ENCODE results near the gene UBE2G2. TPM values are rescaled to one million over a fixed set of nuclear protein-coding genes. Genes with fewer than 3 reads are reported as not detected.
A peak's percentile ranks its signal among the peaks of the same experiment; 100 is the strongest.

Gene UBE2G2
- total RNA-seq, 2 experiments from 2014 or later, result 89.9 to 96.8 TPM

GRCh38 chr21:44766014-44766817 lies 35.4 kb downstream of the UBE2G2 start:
- intact Hi-C loops (cut with DNase I, micrococcal nuclease), result no loop called here
- ATAC-seq (ENCODE audit: poor library complexity), result no peak
- H3K9me3 Mint-ChIP-seq, result no peaks in the 10 kb centered on the region
- ChIA-PET CTCF (no interaction called here), POLR2A (interaction anchor here (0.6 kb wide), 1 partner anchor 161 kb away, joined by 3 read pairs; no protein-coding TSS in a partner anchor)
- peaks cover 14% of the 10 kb centered on the region for H3K4me1 Mint-ChIP-seq (ENCODE audit: low read depth)
- peaks cover 18% of the 10 kb centered on the region for H3K36me3 ChIP-seq (ENCODE audit: insufficient read depth, low read length)
- H3K9me3 ChIP-seq (ENCODE audit: control insufficient read depth in 1 of 2, insufficient read depth in 1 of 2, low read length in 2 of 2), result no peaks in the 10 kb centered on the region
- no peaks in the 10 kb centered on the region for H3K27me3 ChIP-seq (ENCODE audit: control insufficient read depth in 1 of 2, insufficient read depth in 2 of 2, low read length in 2 of 2)
- H3K4me3 Mint-ChIP-seq, result no peak overlapping the region
- peak overlapping the region; percentile 95 for H3K27ac Mint-ChIP-seq
- DNase-seq, result no peak
- H3K4me1 ChIP-seq (ENCODE audit: insufficient read depth, low read length), result peaks cover 26% of the 10 kb centered on the region
- peaks cover 35% of the 10 kb centered on the region for H3K36me3 Mint-ChIP-seq (ENCODE audit: low read depth)
- peak overlapping the region; percentile 30 to 36 for H3K27ac ChIP-seq (ENCODE audit: low read depth in 1 of 2, low read length in 2 of 2)
- no peak overlapping the region for H3K4me3 ChIP-seq (ENCODE audit: low read length)
- H3K27me3 Mint-ChIP-seq, result no peaks in the 10 kb centered on the region
- TF ChIP-seq, protein P1, sequence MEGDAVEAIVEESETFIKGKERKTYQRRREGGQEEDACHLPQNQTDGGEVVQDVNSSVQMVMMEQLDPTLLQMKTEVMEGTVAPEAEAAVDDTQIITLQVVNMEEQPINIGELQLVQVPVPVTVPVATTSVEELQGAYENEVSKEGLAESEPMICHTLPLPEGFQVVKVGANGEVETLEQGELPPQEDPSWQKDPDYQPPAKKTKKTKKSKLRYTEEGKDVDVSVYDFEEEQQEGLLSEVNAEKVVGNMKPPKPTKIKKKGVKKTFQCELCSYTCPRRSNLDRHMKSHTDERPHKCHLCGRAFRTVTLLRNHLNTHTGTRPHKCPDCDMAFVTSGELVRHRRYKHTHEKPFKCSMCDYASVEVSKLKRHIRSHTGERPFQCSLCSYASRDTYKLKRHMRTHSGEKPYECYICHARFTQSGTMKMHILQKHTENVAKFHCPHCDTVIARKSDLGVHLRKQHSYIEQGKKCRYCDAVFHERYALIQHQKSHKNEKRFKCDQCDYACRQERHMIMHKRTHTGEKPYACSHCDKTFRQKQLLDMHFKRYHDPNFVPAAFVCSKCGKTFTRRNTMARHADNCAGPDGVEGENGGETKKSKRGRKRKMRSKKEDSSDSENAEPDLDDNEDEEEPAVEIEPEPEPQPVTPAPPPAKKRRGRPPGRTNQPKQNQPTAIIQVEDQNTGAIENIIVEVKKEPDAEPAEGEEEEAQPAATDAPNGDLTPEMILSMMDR (IDR thresholded peaks at IDR 0.05), result no peak

GRCh38 chr21:44765231-44766013 lies 36.2 kb downstream of the UBE2G2 start:
- Histone ChIP-seq H3K9me3 (ENCODE audit: control insufficient read depth in 1 of 2, insufficient read depth in 1 of 2, low read length in 2 of 2) (no peaks in the 10 kb centered on the region), H3K27me3 (ENCODE audit: control insufficient read depth in 1 of 2, insufficient read depth in 2 of 2, low read length in 2 of 2) (no peaks in the 10 kb centered on the region), H3K4me1 (ENCODE audit: insufficient read depth, low read length) (peaks cover 26% of the 10 kb centered on the region), H3K4me3 (ENCODE audit: low read length) (no peak overlapping the region), H3K36me3 (ENCODE audit: insufficient read depth, low read length) (peaks cover 16% of the 10 kb centered on the region), H3K27ac (ENCODE audit: low read depth in 1 of 2, low read length in 2 of 2) (peak overlapping the region; percentile 30 to 36)
- DNase-seq (peak in 13 of 14 experiments; percentile 7 to 81 (median 36)), ATAC-seq (ENCODE audit: poor library complexity) (peak; percentile 96)
- Mint-ChIP-seq H3K4me1 (ENCODE audit: low read depth) (peaks cover 15% of the 10 kb centered on the region), H3K27me3 (no peaks in the 10 kb centered on the region), H3K4me3 (peak overlapping the region; percentile 49), H3K36me3 (ENCODE audit: low read depth) (peaks cover 27% of the 10 kb centered on the region), H3K9me3 (no peaks in the 10 kb centered on the region), H3K27ac (peak overlapping the region; percentile 95)
- CTCF ChIA-PET, result no interaction called here
- TF ChIP-seq, protein P1 (IDR thresholded peaks at IDR 0.05), result no peak
- intact Hi-C loops (cut with DNase I, micrococcal nuclease), result no loop called here
- POLR2A ChIA-PET, result interaction anchor here (0.6 kb wide), 1 partner anchor 184 kb away, joined by 3 read pairs; no protein-coding TSS in a partner anchor

DNA sequence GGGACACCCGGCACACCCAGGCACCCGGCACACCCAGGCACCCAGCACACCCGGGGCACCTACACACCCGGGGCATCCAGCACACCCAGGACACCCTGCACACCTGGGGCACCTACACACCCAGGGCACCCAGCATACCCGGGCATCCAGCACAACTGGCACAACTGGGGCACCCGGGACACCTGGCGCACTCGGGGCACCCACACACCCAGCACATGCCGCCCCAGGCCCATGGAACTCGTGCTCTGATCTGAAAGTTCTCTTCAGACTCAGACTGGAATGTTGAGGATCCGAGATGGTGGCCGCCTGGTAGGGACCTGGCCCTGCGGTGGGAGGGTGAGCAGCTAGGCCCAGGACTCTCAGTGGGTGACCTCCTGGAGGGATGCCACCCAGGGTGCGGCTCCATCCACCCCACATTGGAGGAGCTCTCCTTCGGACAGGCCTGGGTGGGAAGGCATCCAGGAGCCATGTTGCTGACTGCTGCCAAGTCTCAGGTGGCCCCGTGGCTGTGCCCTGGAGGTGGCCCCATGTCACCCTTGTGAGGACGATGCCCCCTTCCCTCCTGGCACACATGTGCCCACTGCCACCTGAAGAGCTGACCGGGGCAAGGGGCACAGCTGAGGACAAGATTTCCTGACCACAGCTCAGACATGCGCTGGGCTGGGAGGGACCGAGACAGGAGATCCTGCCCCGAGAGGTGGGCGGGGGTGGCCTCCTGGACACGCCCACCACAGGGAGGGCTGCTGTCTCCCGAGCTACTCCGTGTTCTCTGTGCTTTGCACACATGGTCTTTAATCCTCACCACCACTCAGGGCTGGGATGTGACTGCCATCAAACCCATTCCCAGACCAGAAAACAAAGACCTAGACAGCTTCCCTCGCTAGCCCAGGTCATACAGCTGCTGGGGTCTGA lies 37.0 kb downstream of the UBE2G2 start:
- TF ChIP-seq, protein P1 (IDR thresholded peaks at IDR 0.05), result no peak
- H3K27ac ChIP-seq (ENCODE audit: low read depth in 1 of 2, low read length in 2 of 2), result no peak overlapping the region
- H3K4me3 ChIP-seq (ENCODE audit: low read length), result no peak overlapping the region
- H3K4me1 ChIP-seq (ENCODE audit: insufficient read depth, low read length), result peaks cover 26% of the 10 kb centered on the region
- ChIA-PET POLR2A (interaction anchor here (0.6 kb wide), 1 partner anchor 183 kb away, joined by 3 read pairs; no protein-coding TSS in a partner anchor), CTCF (no interaction called here)
- H3K27me3 ChIP-seq (ENCODE audit: control insufficient read depth in 1 of 2, insufficient read depth in 2 of 2, low read length in 2 of 2), result no peaks in the 10 kb centered on the region
- Mint-ChIP-seq H3K9me3 (no peaks in the 10 kb centered on the region), H3K27me3 (no peaks in the 10 kb centered on the region), H3K36me3 (ENCODE audit: low read depth) (peaks cover 18% of the 10 kb centered on the region), H3K4me3 (no peak overlapping the region), H3K27ac (peak overlapping the region; percentile 95), H3K4me1 (ENCODE audit: low read depth) (peaks cover 15% of the 10 kb centered on the region)
- intact Hi-C loops (cut with DNase I, micrococcal nuclease), result no loop called here
- no peaks in the 10 kb centered on the region for H3K9me3 ChIP-seq (ENCODE audit: control insufficient read depth in 1 of 2, insufficient read depth in 1 of 2, low read length in 2 of 2)
- peaks cover 8% of the 10 kb centered on the region for H3K36me3 ChIP-seq (ENCODE audit: insufficient read depth, low read length)
- no peak for ATAC-seq (ENCODE audit: poor library complexity)
- DNase-seq, result no peak
